ENCODE measurements around the gene OR5K3.

Gene OR5K3

GRCh38 chr3:98359993-98360675 is 30.3 kb upstream of the OR5K3 start:
- H3K4me1 ChIP-seq (ENCODE audit: control insufficient read depth, insufficient read depth, low read length) = no peaks in the 10 kb centered on the region
- no peak for TF ChIP-seq ZNF24 (tag by site-specific recombination; IDR thresholded peaks at IDR 0.05)
- TF ChIP-seq FEZF1 (tag by site-specific recombination; IDR thresholded peaks at IDR 0.05) = no peak
- TF ChIP-seq TRIM28 (IDR thresholded peaks at IDR 0.05; ENCODE audit: borderline replicate concordance, low read length) = no peak
- TF ChIP-seq PRDM4 (tag by site-specific recombination; IDR thresholded peaks at IDR 0.05) = no peak
- no peak for TF ChIP-seq ZNF2 (tag by site-specific recombination; IDR thresholded peaks at IDR 0.05)
- TF ChIP-seq, protein P1, sequence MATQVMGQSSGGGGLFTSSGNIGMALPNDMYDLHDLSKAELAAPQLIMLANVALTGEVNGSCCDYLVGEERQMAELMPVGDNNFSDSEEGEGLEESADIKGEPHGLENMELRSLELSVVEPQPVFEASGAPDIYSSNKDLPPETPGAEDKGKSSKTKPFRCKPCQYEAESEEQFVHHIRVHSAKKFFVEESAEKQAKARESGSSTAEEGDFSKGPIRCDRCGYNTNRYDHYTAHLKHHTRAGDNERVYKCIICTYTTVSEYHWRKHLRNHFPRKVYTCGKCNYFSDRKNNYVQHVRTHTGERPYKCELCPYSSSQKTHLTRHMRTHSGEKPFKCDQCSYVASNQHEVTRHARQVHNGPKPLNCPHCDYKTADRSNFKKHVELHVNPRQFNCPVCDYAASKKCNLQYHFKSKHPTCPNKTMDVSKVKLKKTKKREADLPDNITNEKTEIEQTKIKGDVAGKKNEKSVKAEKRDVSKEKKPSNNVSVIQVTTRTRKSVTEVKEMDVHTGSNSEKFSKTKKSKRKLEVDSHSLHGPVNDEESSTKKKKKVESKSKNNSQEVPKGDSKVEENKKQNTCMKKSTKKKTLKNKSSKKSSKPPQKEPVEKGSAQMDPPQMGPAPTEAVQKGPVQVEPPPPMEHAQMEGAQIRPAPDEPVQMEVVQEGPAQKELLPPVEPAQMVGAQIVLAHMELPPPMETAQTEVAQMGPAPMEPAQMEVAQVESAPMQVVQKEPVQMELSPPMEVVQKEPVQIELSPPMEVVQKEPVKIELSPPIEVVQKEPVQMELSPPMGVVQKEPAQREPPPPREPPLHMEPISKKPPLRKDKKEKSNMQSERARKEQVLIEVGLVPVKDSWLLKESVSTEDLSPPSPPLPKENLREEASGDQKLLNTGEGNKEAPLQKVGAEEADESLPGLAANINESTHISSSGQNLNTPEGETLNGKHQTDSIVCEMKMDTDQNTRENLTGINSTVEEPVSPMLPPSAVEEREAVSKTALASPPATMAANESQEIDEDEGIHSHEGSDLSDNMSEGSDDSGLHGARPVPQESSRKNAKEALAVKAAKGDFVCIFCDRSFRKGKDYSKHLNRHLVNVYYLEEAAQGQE (tag by site-specific recombination; IDR thresholded peaks at IDR 0.05) = no peak
- TF ChIP-seq ZNF354C (tag by site-specific recombination; IDR thresholded peaks at IDR 0.05; ENCODE audit: borderline replicate concordance, low read depth) = no peak
- TF ChIP-seq ZNF423 (tag by site-specific recombination; IDR thresholded peaks at IDR 0.05) = no peak
- TF ChIP-seq ZSCAN16 (tag by site-specific recombination; IDR thresholded peaks at IDR 0.05) = no peak
- no peak for TF ChIP-seq ZNF785 (tag by site-specific recombination; IDR thresholded peaks at IDR 0.05)
- no peak for TF ChIP-seq ZNF747 (tag by site-specific recombination; IDR thresholded peaks at IDR 0.05)
- no peak for TF ChIP-seq ZNF792 (tag by site-specific recombination; IDR thresholded peaks at IDR 0.05)
- TF ChIP-seq KLF10 (tag by site-specific recombination; IDR thresholded peaks at IDR 0.05) = no peak
- no peak for TF ChIP-seq ZNF501 (tag by site-specific recombination; IDR thresholded peaks at IDR 0.05)
- TF ChIP-seq, protein P2, sequence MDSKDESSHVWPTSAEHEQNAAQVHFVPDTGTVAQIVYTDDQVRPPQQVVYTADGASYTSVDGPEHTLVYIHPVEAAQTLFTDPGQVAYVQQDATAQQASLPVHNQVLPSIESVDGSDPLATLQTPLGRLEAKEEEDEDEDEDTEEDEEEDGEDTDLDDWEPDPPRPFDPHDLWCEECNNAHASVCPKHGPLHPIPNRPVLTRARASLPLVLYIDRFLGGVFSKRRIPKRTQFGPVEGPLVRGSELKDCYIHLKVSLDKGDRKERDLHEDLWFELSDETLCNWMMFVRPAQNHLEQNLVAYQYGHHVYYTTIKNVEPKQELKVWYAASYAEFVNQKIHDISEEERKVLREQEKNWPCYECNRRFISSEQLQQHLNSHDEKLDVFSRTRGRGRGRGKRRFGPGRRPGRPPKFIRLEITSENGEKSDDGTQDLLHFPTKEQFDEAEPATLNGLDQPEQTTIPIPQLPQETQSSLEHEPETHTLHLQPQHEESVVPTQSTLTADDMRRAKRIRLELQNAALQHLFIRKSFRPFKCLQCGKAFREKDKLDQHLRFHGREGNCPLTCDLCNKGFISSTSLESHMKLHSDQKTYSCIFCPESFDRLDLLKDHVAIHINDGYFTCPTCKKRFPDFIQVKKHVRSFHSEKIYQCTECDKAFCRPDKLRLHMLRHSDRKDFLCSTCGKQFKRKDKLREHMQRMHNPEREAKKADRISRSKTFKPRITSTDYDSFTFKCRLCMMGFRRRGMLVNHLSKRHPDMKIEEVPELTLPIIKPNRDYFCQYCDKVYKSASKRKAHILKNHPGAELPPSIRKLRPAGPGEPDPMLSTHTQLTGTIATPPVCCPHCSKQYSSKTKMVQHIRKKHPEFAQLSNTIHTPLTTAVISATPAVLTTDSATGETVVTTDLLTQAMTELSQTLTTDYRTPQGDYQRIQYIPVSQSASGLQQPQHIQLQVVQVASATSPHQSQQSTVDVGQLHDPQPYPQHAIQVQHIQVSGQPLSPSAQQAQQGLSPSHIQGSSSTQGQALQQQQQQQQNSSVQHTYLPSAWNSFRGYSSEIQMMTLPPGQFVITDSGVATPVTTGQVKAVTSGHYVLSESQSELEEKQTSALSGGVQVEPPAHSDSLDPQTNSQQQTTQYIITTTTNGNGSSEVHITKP (tag by site-specific recombination; IDR thresholded peaks at IDR 0.05) = no peak
- TF ChIP-seq GLI4 (tag by site-specific recombination; IDR thresholded peaks at IDR 0.05) = no peak
- TF ChIP-seq ZNF585B (tag by site-specific recombination; IDR thresholded peaks at IDR 0.05) = no peak
- no peak overlapping the region for H3K27ac ChIP-seq (ENCODE audit: extremely low read depth, low read depth, low read length)
- no peaks in the 10 kb centered on the region for H3K36me3 ChIP-seq (ENCODE audit: control insufficient read depth in 2 of 2, insufficient read depth in 1 of 2, low read length in 2 of 2)
- no peak overlapping the region for H3K4me3 ChIP-seq (ENCODE audit: low read depth, low read length)
- H3K9me3 ChIP-seq (ENCODE audit: control insufficient read depth, insufficient read depth, low read depth, low read length) = no peaks in the 10 kb centered on the region
- CTCF ChIA-PET = no interaction called here
- POLR2A ChIA-PET = no interaction called here

Data from HEK293 (cell line).